Stimulated activated CD8-positive, alpha-beta memory T cell treated with anti-CD3 and anti-CD28 coated beads, Interleukin-2, amount 100 ng/mL, for 1 hour (primary cell): ENCODE data around the gene PTPRZ1.

Experiments used
- DNase-seq, 2 donors: peaks; one replicate each; pipeline ENCODE4 v3.0.0-alpha.2; 2020; ENCODE audit warnings: low read depth in 2 of 2

Gene PTPRZ1

GRCh38 chr7:122055073-122055472 lies 182.1 kb downstream of the PTPRZ1 start:
- DNase-seq, result no peak

- no peak for DNase-seq
Observed at GRCh38 chr7:122056977-122057376, 184.0 kb downstream of the PTPRZ1 start.

- no peak for DNase-seq
Observed at GRCh38 chr7:122059542-122059941, 186.6 kb downstream of the PTPRZ1 start.

GRCh38 chr7:122063146-122063545 lies 190.2 kb downstream of the PTPRZ1 start:
- no peak for DNase-seq

GRCh38 chr7:122064971-122065370 lies 192.0 kb downstream of the PTPRZ1 start:
- no peak for DNase-seq

DNA sequence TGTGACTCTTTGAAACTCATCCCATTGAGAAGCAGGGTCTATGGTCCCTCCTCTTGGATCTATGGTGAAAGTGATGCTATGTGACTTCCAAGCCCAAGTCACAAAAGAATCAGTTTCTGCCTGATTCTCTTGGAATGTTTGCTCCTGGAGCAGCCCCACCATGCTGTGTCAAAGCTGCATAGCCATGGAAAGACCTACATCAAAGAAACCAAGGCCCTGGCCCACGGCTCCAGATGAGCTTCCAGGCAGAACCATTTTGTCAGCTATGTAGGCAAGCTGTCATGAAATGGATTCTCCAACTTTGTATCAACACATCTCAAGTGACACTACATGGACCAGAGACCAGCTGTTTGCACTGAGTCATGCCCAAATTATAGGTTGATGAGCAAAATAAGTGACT lies 194.1 kb downstream of the PTPRZ1 start:
- no peak for DNase-seq

DNA sequence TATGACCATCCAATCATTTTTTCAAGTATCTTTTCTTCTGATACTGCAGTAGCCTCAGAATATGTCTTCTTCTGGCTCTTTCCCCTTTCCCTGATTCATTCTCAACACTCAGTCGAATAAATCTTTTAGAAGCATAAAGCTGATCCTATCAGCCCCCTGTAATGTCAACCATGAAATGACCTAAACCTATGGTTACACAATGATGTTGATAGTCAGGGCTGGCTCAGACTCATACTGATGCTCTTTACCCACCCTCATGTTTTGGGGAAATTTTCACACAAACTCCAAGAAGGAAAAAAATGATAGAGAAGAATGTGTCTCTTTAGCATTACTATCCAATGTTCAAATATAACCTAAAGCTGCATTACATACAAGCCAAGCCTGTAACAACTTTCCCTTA lies 195.1 kb downstream of the PTPRZ1 start:
- DNase-seq, result no peak

DNA sequence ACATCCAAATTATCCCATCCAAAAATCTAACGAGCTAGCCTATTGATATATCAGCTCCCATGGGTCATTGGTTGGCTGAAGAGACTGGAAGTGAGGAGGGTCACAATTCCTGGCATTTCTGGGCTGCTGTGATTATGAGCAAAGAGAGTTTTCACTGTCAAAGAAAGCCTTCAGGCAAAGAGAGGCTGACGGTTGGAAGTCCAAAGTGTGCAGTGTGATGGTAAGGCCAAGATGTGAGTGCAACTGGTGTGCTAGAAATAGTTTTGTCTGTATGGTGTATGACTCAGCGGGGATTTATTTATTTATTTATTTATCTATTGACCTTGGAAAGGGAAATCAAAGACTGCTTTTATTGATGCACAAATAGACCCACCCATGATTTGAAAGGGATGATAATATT lies 196.0 kb downstream of the PTPRZ1 start:
- no peak for DNase-seq

DNA sequence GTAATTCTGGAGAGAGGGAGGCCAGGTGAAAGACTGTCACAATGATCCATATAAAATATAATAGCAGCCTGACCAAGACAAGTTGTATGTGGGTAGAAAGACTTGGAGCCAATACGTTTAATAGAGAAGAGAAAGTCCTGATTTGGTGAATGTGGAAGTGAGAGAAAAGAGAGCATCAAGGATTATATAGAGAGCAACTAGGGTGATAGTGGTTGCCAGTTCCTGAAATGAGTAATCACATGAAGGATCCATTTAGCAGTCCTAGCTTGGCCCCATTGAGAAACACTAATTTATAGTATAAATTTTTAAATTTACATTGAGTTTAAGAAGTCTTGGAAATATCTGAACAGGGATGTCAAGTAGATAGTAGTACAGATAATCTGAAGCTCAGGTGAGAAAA lies 197.1 kb downstream of the PTPRZ1 start:
- no peak for DNase-seq

GRCh38 chr7:122070834-122071233 lies 197.9 kb downstream of the PTPRZ1 start:
- DNase-seq, result no peak

- no peak for DNase-seq
Observed at GRCh38 chr7:122072272-122072671, 199.3 kb downstream of the PTPRZ1 start.

GRCh38 chr7:122072924-122073599 lies 200.1 kb downstream of the PTPRZ1 start:
- DNase-seq, result no peak

DNA sequence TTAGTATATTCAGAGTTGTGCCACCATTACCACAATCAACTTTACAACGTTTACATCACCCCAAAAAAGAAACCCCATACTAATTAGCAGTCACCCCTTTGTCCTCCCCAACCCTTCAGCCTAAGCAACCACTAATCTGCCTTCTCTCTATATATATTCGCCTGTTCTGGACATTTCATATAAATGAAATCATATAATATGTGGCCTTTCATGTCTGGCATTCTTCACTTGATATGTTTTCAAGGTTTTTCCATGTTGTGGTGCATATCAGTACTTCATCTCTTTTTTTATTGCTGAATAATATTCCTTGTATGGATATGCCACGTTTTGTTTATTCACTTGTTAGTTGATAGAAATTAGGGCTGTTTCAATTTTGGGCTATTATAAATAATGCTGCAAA lies 200.7 kb downstream of the PTPRZ1 start:
- no peak for DNase-seq

DNA sequence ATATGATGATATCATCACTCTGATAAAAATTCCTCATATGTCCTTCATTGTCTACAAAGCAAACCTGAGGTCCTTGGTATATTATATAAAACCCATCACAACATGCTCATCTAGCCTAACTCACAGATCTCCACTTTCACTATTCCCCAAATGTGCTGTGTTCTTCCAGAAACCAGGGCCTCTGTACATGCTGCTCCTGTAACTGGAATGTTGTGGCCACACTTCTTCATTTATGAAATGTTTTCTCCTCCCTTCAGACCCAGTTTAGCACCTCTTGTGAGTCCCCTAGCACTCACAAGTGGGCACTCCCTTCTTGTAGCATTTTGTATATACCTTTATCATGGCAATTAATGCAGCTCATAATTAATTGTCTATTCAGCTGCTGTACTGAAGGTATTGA lies 209.2 kb downstream of the PTPRZ1 start:
- DNase-seq, result no peak

GRCh38 chr7:122082670-122083069 lies 209.7 kb downstream of the PTPRZ1 start:
- no peak for DNase-seq

DNA sequence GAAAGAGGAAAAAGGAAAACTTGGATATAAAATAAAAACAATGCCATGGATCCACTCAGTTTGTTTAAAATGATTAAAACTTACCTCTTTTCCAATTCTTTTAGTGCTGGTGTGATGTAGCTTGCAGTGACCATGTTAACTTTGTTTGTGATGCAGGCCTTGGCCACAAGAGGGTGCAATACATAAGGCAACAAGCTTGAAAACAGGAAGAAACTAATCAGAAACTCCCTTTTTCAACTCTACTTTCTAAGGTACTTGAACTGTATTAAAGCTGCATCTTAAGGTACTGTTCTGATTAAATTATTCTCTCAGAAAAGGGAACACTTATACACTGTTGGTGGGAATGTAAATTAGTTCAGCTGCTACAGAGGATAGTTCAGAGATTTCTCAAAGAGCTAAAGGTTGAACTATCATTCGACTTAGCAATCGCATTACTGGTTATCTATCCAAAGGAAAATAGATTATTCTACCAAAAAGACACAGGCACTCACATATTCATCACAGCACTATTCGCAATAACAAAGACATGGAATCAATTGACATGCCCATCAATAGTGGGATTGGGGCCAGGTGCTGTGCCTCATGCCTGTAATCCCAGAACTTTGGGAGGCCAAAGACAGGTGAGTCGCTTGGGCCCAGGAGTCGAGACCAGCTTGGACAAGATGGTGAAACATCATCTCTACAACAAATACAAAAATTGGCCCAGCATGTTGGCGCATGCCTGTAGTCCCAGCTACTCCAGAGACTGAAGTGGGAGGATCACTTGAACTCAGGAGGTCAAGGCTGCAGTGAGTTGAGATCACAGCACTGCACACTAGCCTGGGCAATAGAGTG lies 220.2 kb downstream of the PTPRZ1 start:
- DNase-seq, result peak; percentile 4 to 8

- no peak for DNase-seq
Observed at GRCh38 chr7:122094549-122094948, 221.6 kb downstream of the PTPRZ1 start.

- no peak for DNase-seq
Observed at GRCh38 chr7:122095642-122096041, 222.7 kb downstream of the PTPRZ1 start.

- DNase-seq, result no peak
Observed at GRCh38 chr7:122100021-122100420, 227.1 kb downstream of the PTPRZ1 start.

DNA sequence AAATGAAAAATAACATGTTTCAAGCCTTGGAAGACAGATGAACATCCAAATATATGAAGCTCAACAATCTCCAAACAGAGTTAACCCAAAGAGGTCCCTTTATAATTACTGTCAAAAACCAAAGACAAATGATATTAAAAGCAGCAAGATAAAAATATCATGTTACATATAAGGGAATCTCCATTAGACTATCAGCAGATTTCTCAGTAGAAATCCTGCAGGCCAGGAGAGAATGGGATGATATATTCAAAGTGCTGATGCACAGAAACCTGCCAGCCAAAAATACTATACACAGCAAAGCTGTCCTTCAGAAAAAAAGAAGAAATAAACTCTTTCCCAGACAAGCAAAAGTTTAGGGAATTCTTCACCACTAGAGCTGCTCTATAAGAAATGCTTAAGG lies 230.1 kb downstream of the PTPRZ1 start:
- DNase-seq, result no peak
